ENCODE measurements around the gene AK1.
"Not testable (repeated sequence)": the region's sequence is repeated elsewhere in the genome, so short reads cannot be mapped to it uniquely, and the experiment has no call there.

The AK1 gene

GRCh38 chr9:127870887-127871286 is 6.6 kb downstream of the AK1 start:
- TF ChIP-seq, protein P1, sequence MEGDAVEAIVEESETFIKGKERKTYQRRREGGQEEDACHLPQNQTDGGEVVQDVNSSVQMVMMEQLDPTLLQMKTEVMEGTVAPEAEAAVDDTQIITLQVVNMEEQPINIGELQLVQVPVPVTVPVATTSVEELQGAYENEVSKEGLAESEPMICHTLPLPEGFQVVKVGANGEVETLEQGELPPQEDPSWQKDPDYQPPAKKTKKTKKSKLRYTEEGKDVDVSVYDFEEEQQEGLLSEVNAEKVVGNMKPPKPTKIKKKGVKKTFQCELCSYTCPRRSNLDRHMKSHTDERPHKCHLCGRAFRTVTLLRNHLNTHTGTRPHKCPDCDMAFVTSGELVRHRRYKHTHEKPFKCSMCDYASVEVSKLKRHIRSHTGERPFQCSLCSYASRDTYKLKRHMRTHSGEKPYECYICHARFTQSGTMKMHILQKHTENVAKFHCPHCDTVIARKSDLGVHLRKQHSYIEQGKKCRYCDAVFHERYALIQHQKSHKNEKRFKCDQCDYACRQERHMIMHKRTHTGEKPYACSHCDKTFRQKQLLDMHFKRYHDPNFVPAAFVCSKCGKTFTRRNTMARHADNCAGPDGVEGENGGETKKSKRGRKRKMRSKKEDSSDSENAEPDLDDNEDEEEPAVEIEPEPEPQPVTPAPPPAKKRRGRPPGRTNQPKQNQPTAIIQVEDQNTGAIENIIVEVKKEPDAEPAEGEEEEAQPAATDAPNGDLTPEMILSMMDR (IDR thresholded peaks at IDR 0.05; ENCODE audit: extremely low read depth, missing control alignments) = no peak
- no peak for DNase-seq (ENCODE audit: low spot score)

DNA sequence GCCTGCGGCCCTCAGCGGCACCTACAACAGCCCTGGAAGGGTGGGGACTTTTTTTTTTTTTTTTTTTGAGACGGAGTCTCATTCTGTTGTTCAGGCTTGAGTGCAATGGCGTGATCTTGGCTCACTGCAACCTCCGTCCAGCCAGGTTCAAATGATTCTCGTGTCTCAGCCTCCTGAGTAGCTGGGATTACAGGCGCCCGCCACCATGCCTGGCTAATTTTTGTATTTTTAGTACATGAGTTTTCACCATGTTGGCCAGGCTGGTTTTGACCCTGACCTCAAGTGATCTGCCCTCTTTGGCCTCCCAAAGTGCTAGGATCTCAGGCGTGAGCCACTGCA is 7.4 kb downstream of the AK1 start:
- not testable (repeated sequence) for DNase-seq (ENCODE audit: low spot score)

DNA sequence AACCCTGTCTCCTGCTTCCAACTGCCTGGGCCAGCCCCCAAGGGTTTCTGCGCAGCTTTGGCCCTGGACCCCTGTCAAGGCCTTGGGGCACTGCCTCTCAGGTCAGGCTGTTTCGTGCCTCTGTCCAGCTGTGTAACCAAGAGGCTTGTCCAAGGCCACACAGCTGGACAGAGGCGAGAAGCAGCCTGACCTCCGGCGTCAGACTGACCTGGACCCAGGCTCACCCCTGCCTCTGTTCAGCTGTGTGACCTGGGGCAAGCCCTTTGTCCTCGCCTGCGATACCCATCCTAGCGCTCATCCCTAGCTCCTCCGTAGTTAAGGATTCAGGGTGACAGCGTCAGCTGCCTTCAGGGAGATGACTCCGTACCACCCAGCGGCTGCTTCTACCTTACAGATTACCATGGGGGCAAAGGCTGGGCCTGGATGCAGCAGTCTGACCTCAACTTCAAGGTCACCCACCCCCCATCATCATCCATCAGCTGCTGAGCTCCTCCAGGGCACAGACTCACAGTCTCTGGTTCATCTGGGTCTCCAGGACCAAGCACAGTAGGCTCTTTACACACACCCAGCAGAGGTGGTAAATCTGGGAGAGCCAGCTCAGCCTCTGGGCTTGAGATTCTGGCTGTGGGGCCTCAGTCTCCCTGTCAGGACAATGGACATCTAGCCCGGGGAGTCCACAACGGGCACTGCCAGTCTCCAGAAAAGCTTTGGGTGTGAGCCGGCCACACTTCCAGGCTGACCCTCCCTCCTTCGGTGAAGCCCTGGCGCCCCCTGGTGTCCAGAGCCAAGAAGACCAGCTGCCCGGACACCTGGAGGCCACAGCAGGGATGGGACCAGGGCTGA is 7.9 kb downstream of the AK1 start:
- TF ChIP-seq, protein P1 (IDR thresholded peaks at IDR 0.05; ENCODE audit: extremely low read depth, missing control alignments) = peak; percentile 94
- peak; percentile 95 for DNase-seq (ENCODE audit: low spot score)

DNA sequence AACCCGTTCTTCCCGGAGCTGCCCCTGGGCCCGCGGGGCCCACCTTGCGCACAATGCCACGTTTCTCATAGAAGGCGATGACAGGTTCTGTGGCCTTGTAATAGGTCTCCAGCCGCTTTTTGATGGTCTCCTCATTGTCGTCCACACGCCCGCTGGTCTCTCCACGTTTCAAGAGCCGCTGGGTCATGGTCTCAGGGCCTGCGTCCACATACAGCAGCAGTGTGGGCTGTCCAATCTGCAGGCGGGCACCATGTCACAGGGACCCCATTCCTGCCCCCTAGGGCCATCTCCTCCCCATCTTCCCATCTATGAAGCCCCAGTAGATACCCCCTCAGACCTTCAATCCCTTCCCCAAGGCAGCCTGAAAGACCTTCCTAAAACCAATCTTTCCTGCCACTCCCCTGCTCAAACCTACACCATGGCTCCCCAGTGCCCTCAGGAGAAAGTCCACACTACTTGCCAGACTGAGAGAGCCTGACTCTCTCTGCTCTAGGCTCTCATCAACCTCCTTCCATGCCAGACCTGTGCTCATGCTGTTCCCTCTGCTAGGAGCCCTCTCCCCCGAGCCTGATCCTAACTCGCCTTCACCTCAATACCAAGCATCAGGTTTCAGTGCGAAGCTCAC is 9.1 kb downstream of the AK1 start:
- no peak for DNase-seq (ENCODE audit: low spot score)
- TF ChIP-seq, protein P1 (IDR thresholded peaks at IDR 0.05; ENCODE audit: extremely low read depth, missing control alignments) = no peak

GRCh38 chr9:127867356-127868277 is 9.9 kb downstream of the AK1 start:
- DNase-seq (ENCODE audit: low spot score) = no peak
- TF ChIP-seq, protein P1 (IDR thresholded peaks at IDR 0.05; ENCODE audit: extremely low read depth, missing control alignments) = no peak

GRCh38 chr9:127866535-127866934 is 10.9 kb downstream of the AK1 start:
- DNase-seq (ENCODE audit: low spot score) = peak; percentile 68
- TF ChIP-seq, protein P1 (IDR thresholded peaks at IDR 0.05; ENCODE audit: extremely low read depth, missing control alignments) = no peak

DNA sequence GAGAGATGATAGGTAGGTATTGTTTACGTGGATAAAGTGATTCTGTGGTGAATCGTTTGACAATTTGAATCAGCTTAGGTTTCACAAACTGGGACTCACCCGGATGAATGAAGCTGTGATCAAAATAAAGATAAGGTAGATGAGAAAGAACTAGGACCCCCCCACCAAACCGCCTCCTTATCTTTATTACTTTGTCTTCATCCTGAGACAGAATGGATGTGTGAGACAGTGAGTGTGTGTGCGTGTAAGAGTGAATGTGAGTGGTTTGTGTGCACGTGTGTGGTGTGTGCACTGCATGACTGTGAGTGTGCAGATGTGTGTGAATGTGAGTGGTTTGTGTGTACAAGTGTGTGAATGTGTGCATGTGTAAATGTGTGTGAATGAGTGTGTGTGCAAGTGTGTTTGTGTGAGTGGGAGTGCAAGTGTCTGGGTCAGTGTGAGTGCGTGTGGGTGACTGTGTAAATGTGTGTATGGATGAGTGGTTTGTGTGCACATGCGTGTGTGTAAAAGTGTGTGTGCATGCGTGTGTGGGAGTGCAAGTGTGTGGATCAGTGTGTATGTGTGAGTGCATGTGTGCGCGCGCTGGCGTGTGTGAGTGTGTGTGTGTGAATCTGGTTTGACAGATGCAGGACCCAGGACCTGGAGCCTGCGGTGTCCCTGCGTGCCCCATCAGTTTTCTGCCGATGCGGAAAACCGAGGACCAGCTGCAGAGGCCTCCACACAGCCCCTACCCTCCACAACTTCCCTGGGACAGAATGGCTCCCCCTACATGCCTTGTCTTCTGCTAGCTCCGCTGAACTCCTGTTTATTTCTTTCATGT is 11.6 kb downstream of the AK1 start:
- TF ChIP-seq, protein P1 (IDR thresholded peaks at IDR 0.05; ENCODE audit: extremely low read depth, missing control alignments) = no peak
- DNase-seq (ENCODE audit: low spot score) = no peak
